Measurements from ENCODE around the gene MB.

DNA sequence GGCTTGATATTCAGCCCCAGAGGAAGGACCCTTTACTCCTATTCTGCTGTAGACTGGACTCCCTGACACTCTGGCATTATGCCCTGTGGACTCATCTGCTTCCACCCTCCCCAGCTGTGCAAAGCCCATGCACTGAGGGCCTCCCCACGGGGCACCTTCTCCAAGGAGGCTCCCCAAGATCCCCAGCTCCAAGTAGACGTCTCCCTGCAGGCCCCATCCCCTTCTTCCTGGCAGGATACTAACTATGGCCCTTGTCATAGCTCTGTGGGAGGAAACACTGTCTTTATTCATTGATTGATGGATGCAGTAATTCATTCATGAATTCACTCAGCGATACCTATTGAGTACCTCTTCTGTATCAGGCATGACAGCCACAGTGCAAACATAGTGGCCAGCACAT lies 15.8 kb upstream of the MB start:
- TF ChIP-seq, protein P1, sequence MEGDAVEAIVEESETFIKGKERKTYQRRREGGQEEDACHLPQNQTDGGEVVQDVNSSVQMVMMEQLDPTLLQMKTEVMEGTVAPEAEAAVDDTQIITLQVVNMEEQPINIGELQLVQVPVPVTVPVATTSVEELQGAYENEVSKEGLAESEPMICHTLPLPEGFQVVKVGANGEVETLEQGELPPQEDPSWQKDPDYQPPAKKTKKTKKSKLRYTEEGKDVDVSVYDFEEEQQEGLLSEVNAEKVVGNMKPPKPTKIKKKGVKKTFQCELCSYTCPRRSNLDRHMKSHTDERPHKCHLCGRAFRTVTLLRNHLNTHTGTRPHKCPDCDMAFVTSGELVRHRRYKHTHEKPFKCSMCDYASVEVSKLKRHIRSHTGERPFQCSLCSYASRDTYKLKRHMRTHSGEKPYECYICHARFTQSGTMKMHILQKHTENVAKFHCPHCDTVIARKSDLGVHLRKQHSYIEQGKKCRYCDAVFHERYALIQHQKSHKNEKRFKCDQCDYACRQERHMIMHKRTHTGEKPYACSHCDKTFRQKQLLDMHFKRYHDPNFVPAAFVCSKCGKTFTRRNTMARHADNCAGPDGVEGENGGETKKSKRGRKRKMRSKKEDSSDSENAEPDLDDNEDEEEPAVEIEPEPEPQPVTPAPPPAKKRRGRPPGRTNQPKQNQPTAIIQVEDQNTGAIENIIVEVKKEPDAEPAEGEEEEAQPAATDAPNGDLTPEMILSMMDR (IDR thresholded peaks at IDR 0.05; ENCODE audit: low read depth, low read length, missing input control) = no peak
- TF ChIP-seq JUND (IDR thresholded peaks at IDR 0.05) (no peak), RAD21 (IDR thresholded peaks at IDR 0.05) (no peak), GABPA (IDR thresholded peaks at IDR 0.05 in 1 of 2, conservative IDR thresholded peaks at IDR 0.05 in 1 of 2) (no peak), YY1 (IDR thresholded peaks at IDR 0.05) (no peak)
- TF ChIP-seq, protein P2, sequence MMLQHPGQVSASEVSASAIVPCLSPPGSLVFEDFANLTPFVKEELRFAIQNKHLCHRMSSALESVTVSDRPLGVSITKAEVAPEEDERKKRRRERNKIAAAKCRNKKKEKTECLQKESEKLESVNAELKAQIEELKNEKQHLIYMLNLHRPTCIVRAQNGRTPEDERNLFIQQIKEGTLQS (IDR thresholded peaks at IDR 0.05) = no peak
- TF ChIP-seq, protein P3, sequence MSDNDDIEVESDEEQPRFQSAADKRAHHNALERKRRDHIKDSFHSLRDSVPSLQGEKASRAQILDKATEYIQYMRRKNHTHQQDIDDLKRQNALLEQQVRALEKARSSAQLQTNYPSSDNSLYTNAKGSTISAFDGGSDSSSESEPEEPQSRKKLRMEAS (IDR thresholded peaks at IDR 0.05) = no peak
- TF ChIP-seq, protein P4, sequence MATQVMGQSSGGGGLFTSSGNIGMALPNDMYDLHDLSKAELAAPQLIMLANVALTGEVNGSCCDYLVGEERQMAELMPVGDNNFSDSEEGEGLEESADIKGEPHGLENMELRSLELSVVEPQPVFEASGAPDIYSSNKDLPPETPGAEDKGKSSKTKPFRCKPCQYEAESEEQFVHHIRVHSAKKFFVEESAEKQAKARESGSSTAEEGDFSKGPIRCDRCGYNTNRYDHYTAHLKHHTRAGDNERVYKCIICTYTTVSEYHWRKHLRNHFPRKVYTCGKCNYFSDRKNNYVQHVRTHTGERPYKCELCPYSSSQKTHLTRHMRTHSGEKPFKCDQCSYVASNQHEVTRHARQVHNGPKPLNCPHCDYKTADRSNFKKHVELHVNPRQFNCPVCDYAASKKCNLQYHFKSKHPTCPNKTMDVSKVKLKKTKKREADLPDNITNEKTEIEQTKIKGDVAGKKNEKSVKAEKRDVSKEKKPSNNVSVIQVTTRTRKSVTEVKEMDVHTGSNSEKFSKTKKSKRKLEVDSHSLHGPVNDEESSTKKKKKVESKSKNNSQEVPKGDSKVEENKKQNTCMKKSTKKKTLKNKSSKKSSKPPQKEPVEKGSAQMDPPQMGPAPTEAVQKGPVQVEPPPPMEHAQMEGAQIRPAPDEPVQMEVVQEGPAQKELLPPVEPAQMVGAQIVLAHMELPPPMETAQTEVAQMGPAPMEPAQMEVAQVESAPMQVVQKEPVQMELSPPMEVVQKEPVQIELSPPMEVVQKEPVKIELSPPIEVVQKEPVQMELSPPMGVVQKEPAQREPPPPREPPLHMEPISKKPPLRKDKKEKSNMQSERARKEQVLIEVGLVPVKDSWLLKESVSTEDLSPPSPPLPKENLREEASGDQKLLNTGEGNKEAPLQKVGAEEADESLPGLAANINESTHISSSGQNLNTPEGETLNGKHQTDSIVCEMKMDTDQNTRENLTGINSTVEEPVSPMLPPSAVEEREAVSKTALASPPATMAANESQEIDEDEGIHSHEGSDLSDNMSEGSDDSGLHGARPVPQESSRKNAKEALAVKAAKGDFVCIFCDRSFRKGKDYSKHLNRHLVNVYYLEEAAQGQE (IDR thresholded peaks at IDR 0.05) = no peak

All from liver (tissue), 3 donors.